ENCODE data around the gene PAPOLA.

GRCh38 chr14:96455588-96455987, 46.6 kb upstream of the PAPOLA start:
- TF ChIP-seq CTCF (IDR thresholded peaks at IDR 0.05) (no peak), POLR2A (IDR thresholded peaks at IDR 0.05) (no peak)

Data from Peyer's patch (tissue), 4 donors.